ENCODE data around the gene GNAZ. TPM values are rescaled to one million over a fixed set of nuclear protein-coding genes. Genes with fewer than 3 reads are reported as not detected.

Gene GNAZ
- total RNA-seq, 4 donors from 2014 or later = 0.64 to 9.9 (median 2.6) TPM

DNA sequence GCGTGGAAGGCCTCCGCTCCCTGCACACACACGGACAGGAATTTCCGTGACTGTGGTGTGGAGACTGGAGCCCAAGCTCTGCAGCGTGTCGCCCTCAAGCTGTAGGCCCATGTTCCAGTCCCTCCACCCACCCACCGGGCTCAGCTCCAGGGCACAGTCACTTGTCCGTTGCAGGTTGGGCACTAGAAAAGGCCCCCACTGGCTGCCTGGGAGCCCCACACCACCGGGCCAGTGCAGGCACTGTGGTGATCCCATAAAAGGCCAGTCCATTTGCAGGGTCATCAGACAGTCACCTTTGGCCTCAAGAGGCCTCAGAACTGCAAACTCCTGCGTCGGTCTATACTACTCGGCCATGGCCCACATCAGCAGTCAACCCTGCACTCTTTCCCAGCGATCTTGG, 91.3 kb downstream of the GNAZ start:
- 88 to 92% methylated on average over 4 to 10 of the region's 13 CpGs for WGBS, 2 donors
- no peaks in the 10 kb centered on the region for H3K27me3 ChIP-seq
- peaks cover 0 to 22% (median 8%) of the 10 kb centered on the region in 3 donors for H3K4me1 ChIP-seq
- no peak overlapping the region for H3K4me3 ChIP-seq
- TF ChIP-seq, protein P1, sequence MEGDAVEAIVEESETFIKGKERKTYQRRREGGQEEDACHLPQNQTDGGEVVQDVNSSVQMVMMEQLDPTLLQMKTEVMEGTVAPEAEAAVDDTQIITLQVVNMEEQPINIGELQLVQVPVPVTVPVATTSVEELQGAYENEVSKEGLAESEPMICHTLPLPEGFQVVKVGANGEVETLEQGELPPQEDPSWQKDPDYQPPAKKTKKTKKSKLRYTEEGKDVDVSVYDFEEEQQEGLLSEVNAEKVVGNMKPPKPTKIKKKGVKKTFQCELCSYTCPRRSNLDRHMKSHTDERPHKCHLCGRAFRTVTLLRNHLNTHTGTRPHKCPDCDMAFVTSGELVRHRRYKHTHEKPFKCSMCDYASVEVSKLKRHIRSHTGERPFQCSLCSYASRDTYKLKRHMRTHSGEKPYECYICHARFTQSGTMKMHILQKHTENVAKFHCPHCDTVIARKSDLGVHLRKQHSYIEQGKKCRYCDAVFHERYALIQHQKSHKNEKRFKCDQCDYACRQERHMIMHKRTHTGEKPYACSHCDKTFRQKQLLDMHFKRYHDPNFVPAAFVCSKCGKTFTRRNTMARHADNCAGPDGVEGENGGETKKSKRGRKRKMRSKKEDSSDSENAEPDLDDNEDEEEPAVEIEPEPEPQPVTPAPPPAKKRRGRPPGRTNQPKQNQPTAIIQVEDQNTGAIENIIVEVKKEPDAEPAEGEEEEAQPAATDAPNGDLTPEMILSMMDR (IDR thresholded peaks at IDR 0.05) = no peak
- TF ChIP-seq POLR2A (IDR thresholded peaks at IDR 0.05) = no peak
- DNase-seq = no peak
- no peaks in the 10 kb centered on the region for H3K9me3 ChIP-seq
- no peaks in the 10 kb centered on the region for H3K36me3 ChIP-seq
- intact Hi-C loops (cut with DNase I) = no loop called here
- no peak overlapping the region for H3K27ac ChIP-seq

DNA sequence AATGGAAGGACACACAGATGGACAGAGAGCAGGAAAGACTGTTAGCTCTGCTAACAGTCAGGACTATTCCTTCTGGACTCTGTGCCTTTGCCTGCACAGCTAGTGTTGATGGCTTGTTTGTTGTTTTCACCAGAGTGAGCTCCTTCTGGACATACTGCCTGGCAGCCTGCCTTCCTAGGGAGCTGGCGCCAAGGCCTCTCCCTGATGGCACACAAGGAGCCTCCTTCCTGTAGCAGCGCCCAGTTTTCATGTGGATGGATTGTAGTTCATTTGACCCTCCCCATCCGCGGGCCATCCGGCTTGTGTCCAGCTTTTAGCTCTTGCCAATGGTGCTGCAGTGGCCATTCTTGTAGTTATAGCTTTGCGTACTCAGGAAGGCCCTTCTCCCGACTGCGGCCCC, 93.3 kb downstream of the GNAZ start:
- no peaks in the 10 kb centered on the region for H3K36me3 ChIP-seq
- no peaks in the 10 kb centered on the region for H3K27me3 ChIP-seq
- H3K4me3 ChIP-seq = no peak overlapping the region
- peaks cover 0 to 12% (median 8%) of the 10 kb centered on the region in 3 donors for H3K4me1 ChIP-seq
- H3K9me3 ChIP-seq = no peaks in the 10 kb centered on the region
- TF ChIP-seq, protein P1 (IDR thresholded peaks at IDR 0.05) = no peak
- no peak for TF ChIP-seq POLR2A (IDR thresholded peaks at IDR 0.05)
- whole genome bisulfite sequencing, 2 donors = 100% methylated on average over 2 of the region's 8 CpGs; no CpG with 5 or more reads in 1 of the 2 donors
- H3K27ac ChIP-seq = peak overlapping the region in 1 of 4 donors; percentile 27
- DNase-seq = no peak
- intact Hi-C loops (cut with DNase I) = no loop called here

DNA sequence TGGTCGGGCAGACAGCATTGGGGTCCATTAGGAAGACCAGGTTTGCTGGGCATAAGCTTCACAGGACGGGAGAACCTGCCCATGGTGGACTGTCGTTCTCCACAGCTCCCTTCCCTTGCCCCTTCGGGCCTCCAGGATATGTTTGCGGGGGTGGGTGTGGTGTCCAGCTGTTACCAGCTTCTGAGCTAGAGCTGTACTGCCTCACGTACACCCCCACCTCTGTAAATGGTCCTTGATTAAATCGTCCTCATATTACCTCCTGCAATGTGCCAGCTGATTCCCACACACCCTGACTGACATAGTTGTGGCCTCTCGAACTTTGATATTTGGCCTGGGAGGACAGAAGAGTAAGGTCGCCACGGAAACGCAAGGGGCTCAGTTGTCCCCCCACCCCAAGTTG, 93.8 kb downstream of the GNAZ start:
- Histone ChIP-seq H3K27me3 (no peaks in the 10 kb centered on the region), H3K4me1 (peaks cover 0 to 12% (median 8%) of the 10 kb centered on the region in 3 donors), H3K27ac (peak overlapping the region in 1 of 4 donors; percentile 27), H3K4me3 (no peak overlapping the region), H3K36me3 (no peaks in the 10 kb centered on the region), H3K9me3 (no peaks in the 10 kb centered on the region)
- no peak for DNase-seq
- TF ChIP-seq, protein P1 (IDR thresholded peaks at IDR 0.05) = no peak
- TF ChIP-seq POLR2A (IDR thresholded peaks at IDR 0.05) = no peak
- intact Hi-C loops (cut with DNase I) = no loop called here
- WGBS, 2 donors = 69 to 86% methylated on average over 8 to 11 of the region's 11 CpGs

DNA sequence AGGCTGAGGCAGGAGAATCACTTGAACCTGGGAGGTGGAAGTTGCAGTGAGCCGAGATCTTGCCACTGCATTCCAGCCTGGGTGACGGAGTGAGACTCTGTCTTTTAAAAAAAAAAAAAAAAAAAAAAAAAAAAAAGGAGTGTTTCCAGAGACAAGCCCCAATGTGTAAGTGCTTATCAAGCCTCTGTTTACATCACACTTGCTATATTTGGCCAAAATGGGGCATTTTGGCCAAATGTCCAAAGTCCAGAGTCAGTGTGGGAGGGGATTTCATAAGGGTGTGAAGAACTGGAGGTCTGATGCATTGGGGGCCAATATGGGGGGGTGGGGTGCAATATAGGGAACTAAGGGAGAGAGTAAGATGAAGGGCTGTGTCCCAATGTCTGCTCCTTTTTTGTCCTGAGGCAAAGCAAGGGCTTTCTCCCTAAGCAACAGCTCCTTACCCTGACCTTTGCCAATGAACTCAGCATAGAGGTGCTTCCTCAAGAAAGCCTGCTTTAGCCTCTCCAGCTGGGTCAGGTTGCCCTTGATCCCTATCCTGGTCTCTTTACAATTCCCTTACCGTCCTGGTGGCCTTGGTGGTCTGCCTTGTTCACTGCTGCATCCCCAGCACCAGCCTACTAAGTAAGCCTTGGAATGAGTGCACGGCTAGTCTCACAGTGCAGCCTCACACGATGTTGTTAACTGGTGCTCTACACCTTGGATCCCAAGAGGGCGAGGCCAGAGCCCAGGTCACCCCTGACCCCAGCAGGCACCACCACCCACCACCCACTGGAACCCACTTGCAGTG, 95.9 kb downstream of the GNAZ start:
- Histone ChIP-seq H3K4me3 (no peak overlapping the region), H3K27ac (no peak overlapping the region), H3K9me3 (no peaks in the 10 kb centered on the region), H3K4me1 (peaks cover 0 to 12% (median 8%) of the 10 kb centered on the region in 3 donors), H3K27me3 (no peaks in the 10 kb centered on the region), H3K36me3 (no peaks in the 10 kb centered on the region)
- intact Hi-C loops (cut with DNase I) = no loop called here
- DNase-seq = no peak
- TF ChIP-seq, protein P1 (IDR thresholded peaks at IDR 0.05) = no peak
- no peak for TF ChIP-seq POLR2A (IDR thresholded peaks at IDR 0.05)
- 74 to 76% methylated on average over 3 to 4 of the region's 6 CpGs for WGBS, 2 donors

DNA sequence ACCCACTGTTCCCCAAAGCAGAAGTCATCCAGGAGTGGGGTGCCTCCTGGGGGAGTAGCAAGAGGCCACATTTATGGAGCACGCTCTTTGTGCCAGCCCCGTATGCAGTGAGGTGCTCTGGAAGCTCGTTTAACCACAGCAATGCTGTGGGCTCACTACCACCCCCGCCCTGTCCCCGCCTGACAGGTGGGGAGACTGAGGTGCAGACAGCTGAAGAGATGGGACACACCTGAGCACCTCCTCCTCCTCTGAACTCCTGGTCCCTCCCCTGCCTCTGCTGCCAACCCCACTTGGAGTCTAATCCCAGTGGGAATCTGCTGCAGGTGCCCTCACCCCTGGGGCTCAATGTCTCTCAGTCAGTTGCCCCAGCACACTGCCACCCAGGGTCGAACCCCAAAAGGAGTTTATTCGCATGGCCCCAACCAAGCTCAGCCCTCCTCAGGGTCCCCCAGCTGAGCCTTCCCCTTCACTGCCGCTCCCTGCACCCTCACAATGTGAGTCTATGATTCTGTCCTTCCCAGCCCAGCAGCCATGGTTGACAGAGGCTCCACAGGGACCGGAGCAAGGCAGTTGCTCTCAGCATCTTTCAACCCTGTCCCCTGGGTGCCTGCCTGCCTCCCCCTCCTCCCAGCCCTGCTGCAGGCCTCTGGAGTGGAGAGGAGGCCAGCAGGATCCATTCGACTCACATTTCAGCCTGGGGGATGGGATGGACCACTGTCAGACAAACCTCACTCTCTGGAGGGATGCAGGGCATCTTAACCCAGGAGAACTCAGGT, 96.7 kb downstream of the GNAZ start:
- no peak overlapping the region for H3K4me3 ChIP-seq
- no peak for DNase-seq
- no peaks in the 10 kb centered on the region for H3K27me3 ChIP-seq
- no peaks in the 10 kb centered on the region for H3K9me3 ChIP-seq
- no peaks in the 10 kb centered on the region for H3K36me3 ChIP-seq
- 69 to 81% methylated on average over 2 to 5 of the region's 10 CpGs for WGBS, 2 donors
- H3K27ac ChIP-seq = no peak overlapping the region
- peaks cover 0 to 12% (median 8%) of the 10 kb centered on the region in 3 donors for H3K4me1 ChIP-seq
- TF ChIP-seq, protein P1 (IDR thresholded peaks at IDR 0.05) = no peak
- no peak for TF ChIP-seq POLR2A (IDR thresholded peaks at IDR 0.05)
- intact Hi-C loops (cut with DNase I) = no loop called here

Measured in esophagus squamous epithelium (tissue), 5 donors.